Measurements from ENCODE around the gene ST3GAL5.
"Not testable (repeated sequence)": the region's sequence is repeated elsewhere in the genome, so short reads cannot be mapped to it uniquely, and the experiment has no call there.

The ST3GAL5 gene

DNA sequence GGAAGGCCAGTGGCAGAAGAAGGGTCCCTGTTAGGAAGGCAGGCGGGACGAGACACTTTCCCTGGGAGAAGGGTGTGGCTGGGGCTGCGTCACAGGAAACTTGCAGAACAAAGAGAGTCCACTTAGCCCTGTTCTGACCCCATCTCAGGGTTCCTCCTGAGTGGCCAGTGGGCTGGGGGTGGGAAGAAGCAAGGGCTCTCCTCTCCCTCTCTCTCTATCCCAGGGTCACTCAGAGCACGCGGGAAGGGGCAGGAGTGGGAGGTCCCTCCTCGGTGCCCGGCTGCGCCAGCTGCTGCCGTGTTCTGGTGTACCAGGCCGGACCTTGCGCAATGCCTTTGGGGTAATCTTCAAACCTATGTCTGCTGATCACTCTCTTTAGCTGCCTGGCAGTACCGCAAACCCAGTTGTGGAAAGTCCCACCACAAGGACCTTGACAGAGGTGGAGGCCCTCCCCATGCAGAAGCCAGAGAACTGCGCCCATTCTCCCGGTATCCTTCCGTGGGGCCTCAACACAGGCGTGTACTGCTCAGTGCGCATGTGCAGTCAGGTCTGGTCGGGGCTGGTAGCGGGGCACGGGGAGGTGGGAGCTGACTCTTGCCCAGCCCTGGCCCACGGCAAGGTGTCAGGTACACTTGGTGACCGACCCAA, 47.8 kb upstream of the ST3GAL5 start:
- DNase-seq: no peak
- Histone ChIP-seq H3K4me3 (ENCODE audit: low read length) (no peak overlapping the region), H4K20me1 (ENCODE audit: insufficient read depth, low read length) (no peaks in the 10 kb centered on the region), H3K9me3 (replicated peaks; ENCODE audit: insufficient read depth, low read length) (no peaks in the 10 kb centered on the region), H3K27ac (ENCODE audit: low read length) (no peak overlapping the region), H2AFZ (ENCODE audit: low read length) (no peak overlapping the region), H3K79me2 (ENCODE audit: low read length) (no peaks in the 10 kb centered on the region), H3K9ac (ENCODE audit: low read length) (no peak overlapping the region), H3F3A (ENCODE audit: insufficient read depth, low read length) (no peaks in the 10 kb centered on the region), H3K36me3 (replicated peaks; ENCODE audit: insufficient read depth, low read length) (no peaks in the 10 kb centered on the region), H3K9me2 (replicated peaks; ENCODE audit: insufficient read depth, low read length) (no peaks in the 10 kb centered on the region), H3K4me1 (ENCODE audit: low read length) (0 out of 2 replicates have a peak, but pooled peaks cover 4% of the 10 kb centered on the region), H3K4me2 (ENCODE audit: low read depth, low read length) (no peak overlapping the region), H3K27me3 (replicated peaks; ENCODE audit: insufficient read depth, low read length) (no peaks in the 10 kb centered on the region)
- no peak for TF ChIP-seq EZH2phosphoT487 (IDR thresholded peaks at IDR 0.05; ENCODE audit: low read length)

DNA sequence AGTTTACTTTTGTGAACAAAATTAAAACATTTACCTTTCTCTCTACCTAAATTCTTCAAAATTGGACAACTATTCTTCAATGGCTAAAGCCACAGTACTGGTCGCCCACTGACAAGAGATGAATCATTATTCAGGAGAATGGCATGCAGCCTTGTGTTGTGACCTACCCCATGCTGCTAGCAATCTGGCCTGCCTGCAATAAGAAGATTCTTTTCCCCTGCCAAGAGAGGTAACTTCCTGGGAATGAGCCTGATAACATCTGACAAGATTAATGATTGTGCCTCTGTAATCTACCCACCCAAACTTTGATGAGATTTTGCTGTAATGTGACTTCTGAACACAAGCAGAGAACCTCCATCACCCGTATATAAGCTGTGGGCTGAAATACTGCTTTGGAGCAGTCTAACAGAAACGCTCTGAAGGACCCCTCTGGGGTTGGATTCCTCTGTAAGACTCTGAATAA, 47.0 kb upstream of the ST3GAL5 start:
- H4K20me1 ChIP-seq (ENCODE audit: insufficient read depth, low read length): no peaks in the 10 kb centered on the region
- no peak overlapping the region for H2AFZ ChIP-seq (ENCODE audit: low read length)
- DNase-seq: no peak
- TF ChIP-seq, protein P1, sequence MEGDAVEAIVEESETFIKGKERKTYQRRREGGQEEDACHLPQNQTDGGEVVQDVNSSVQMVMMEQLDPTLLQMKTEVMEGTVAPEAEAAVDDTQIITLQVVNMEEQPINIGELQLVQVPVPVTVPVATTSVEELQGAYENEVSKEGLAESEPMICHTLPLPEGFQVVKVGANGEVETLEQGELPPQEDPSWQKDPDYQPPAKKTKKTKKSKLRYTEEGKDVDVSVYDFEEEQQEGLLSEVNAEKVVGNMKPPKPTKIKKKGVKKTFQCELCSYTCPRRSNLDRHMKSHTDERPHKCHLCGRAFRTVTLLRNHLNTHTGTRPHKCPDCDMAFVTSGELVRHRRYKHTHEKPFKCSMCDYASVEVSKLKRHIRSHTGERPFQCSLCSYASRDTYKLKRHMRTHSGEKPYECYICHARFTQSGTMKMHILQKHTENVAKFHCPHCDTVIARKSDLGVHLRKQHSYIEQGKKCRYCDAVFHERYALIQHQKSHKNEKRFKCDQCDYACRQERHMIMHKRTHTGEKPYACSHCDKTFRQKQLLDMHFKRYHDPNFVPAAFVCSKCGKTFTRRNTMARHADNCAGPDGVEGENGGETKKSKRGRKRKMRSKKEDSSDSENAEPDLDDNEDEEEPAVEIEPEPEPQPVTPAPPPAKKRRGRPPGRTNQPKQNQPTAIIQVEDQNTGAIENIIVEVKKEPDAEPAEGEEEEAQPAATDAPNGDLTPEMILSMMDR (IDR thresholded peaks at IDR 0.05; ENCODE audit: low read length): no peak
- no peak for TF ChIP-seq EZH2phosphoT487 (IDR thresholded peaks at IDR 0.05; ENCODE audit: low read length)
- no peak for TF ChIP-seq EZH2 (optimal IDR thresholded peaks at IDR 0.05; ENCODE audit: low read depth, low read length)
- no peaks in the 10 kb centered on the region for H3F3A ChIP-seq (ENCODE audit: insufficient read depth, low read length)
- no peaks in the 10 kb centered on the region for H3K27me3 ChIP-seq (replicated peaks; ENCODE audit: insufficient read depth, low read length)
- H3K9ac ChIP-seq (ENCODE audit: low read length): no peak overlapping the region
- 0 out of 2 replicates have a peak, but pooled peaks cover 4% of the 10 kb centered on the region for H3K4me1 ChIP-seq (ENCODE audit: low read length)
- H3K79me2 ChIP-seq (ENCODE audit: low read length): no peaks in the 10 kb centered on the region
- no peaks in the 10 kb centered on the region for H3K36me3 ChIP-seq (replicated peaks; ENCODE audit: insufficient read depth, low read length)
- no peak overlapping the region for H3K4me2 ChIP-seq (ENCODE audit: low read depth, low read length)
- H3K4me3 ChIP-seq (ENCODE audit: low read length): no peak overlapping the region
- no peaks in the 10 kb centered on the region for H3K9me3 ChIP-seq (replicated peaks; ENCODE audit: insufficient read depth, low read length)
- H3K27ac ChIP-seq (ENCODE audit: low read length): no peak overlapping the region
- H3K9me2 ChIP-seq (replicated peaks; ENCODE audit: insufficient read depth, low read length): no peaks in the 10 kb centered on the region

GRCh38 chr2:85935170-85935745, 46.5 kb upstream of the ST3GAL5 start:
- Histone ChIP-seq H3K27me3 (replicated peaks; ENCODE audit: insufficient read depth, low read length) (no peaks in the 10 kb centered on the region), H3K4me3 (ENCODE audit: low read length) (no peak overlapping the region), H3K4me2 (ENCODE audit: low read depth, low read length) (no peak overlapping the region), H3K79me2 (ENCODE audit: low read length) (no peaks in the 10 kb centered on the region), H2AFZ (ENCODE audit: low read length) (no peak overlapping the region), H3K27ac (ENCODE audit: low read length) (no peak overlapping the region), H3K9me2 (replicated peaks; ENCODE audit: insufficient read depth, low read length) (no peaks in the 10 kb centered on the region), H3K36me3 (replicated peaks; ENCODE audit: insufficient read depth, low read length) (no peaks in the 10 kb centered on the region), H3K9me3 (replicated peaks; ENCODE audit: insufficient read depth, low read length) (no peaks in the 10 kb centered on the region), H3K9ac (ENCODE audit: low read length) (no peak overlapping the region), H4K20me1 (ENCODE audit: insufficient read depth, low read length) (no peaks in the 10 kb centered on the region), H3F3A (ENCODE audit: insufficient read depth, low read length) (no peaks in the 10 kb centered on the region), H3K4me1 (ENCODE audit: low read length) (0 out of 2 replicates have a peak, but pooled peaks cover 4% of the 10 kb centered on the region)
- DNase-seq: no peak
- TF ChIP-seq EZH2 (optimal IDR thresholded peaks at IDR 0.05; ENCODE audit: low read depth, low read length): no peak

DNA sequence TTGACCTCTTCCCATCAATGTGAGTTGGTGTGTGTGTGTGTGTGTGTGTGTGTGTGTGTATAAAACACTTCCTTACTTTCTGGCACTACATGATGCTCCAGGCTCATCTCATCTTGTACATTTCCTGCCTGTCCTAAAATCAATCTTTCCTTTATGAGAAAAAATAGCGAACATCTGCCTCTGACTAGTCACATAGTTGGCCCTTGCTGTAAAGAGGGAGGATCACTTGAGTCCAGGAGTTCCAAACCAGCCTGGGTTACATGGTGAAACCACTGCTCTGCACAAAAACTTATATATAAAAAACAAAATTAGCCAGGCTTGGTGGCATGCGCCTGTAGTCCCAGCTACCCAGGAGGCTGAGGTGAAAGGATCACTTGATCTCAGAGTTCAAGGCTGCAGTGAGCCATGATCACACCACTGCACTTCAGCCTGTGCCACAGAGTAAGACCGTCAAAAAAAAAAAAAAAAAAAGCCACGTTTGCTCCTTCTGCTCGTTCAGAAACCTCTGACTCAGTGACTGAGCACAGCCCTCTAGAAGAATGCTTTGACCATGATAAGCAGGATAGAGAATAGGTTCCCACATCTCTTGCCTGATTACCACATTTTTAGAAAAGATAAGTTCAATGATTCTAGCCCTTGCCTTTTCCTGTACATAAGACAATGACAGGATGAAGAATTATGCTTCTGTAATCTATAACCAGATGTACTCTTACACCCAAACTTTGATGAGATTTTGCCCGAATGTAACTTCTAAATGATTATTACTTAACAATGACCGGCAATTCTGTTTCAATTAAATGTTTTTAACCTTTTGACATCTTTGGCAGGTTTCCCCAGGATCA, 45.2 kb upstream of the ST3GAL5 start:
- H3F3A ChIP-seq (ENCODE audit: insufficient read depth, low read length): no peaks in the 10 kb centered on the region
- H3K27me3 ChIP-seq (replicated peaks; ENCODE audit: insufficient read depth, low read length): no peaks in the 10 kb centered on the region
- DNase-seq: peak; percentile 38
- TF ChIP-seq EZH2phosphoT487 (IDR thresholded peaks at IDR 0.05; ENCODE audit: low read length) (no peak), EZH2 (optimal IDR thresholded peaks at IDR 0.05; ENCODE audit: low read depth, low read length) (no peak)
- TF ChIP-seq, protein P1 (IDR thresholded peaks at IDR 0.05; ENCODE audit: low read length): no peak
- H3K4me1 ChIP-seq (ENCODE audit: low read length): 0 out of 2 replicates have a peak, but pooled peaks cover 4% of the 10 kb centered on the region
- H3K4me2 ChIP-seq (ENCODE audit: low read depth, low read length): no peak overlapping the region
- no peaks in the 10 kb centered on the region for H3K9me3 ChIP-seq (replicated peaks; ENCODE audit: insufficient read depth, low read length)
- H3K79me2 ChIP-seq (ENCODE audit: low read length): no peaks in the 10 kb centered on the region
- H3K27ac ChIP-seq (ENCODE audit: low read length): no peak overlapping the region
- H3K36me3 ChIP-seq (replicated peaks; ENCODE audit: insufficient read depth, low read length): no peaks in the 10 kb centered on the region
- no peak overlapping the region for H3K9ac ChIP-seq (ENCODE audit: low read length)
- no peaks in the 10 kb centered on the region for H3K9me2 ChIP-seq (replicated peaks; ENCODE audit: insufficient read depth, low read length)
- no peaks in the 10 kb centered on the region for H4K20me1 ChIP-seq (ENCODE audit: insufficient read depth, low read length)
- no peak overlapping the region for H2AFZ ChIP-seq (ENCODE audit: low read length)
- no peak overlapping the region for H3K4me3 ChIP-seq (ENCODE audit: low read length)

DNA sequence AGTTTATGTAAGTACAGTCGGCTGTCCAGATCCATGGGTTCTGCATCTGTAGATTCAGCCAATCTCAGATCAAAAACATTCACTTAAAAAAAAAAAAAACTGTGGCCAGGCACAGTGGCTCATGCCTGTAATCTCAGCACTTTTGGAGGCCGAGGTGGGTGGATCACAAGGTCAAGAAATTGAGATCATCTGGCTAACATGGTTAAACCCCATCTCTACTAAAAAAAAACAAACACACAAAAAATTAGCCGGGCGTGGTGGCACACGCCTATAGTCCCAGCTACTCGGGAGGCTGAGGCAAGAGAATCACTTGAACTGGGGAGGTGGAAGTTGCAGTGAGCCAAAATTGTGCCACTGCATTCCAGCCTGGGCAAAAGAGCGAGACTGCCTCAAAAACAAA, 42.4 kb upstream of the ST3GAL5 start:
- H2AFZ ChIP-seq (ENCODE audit: low read length); H3K27ac ChIP-seq (ENCODE audit: low read length); H3K9me3 ChIP-seq (replicated peaks; ENCODE audit: insufficient read depth, low read length); H3K79me2 ChIP-seq (ENCODE audit: low read length); H3K27me3 ChIP-seq (replicated peaks; ENCODE audit: insufficient read depth, low read length); H3K4me3 ChIP-seq (ENCODE audit: low read length); H3F3A ChIP-seq (ENCODE audit: insufficient read depth, low read length); H3K36me3 ChIP-seq (replicated peaks; ENCODE audit: insufficient read depth, low read length); H3K9me2 ChIP-seq (replicated peaks; ENCODE audit: insufficient read depth, low read length); H3K4me1 ChIP-seq (ENCODE audit: low read length); H3K4me2 ChIP-seq (ENCODE audit: low read depth, low read length); H4K20me1 ChIP-seq (ENCODE audit: insufficient read depth, low read length); DNase-seq; H3K9ac ChIP-seq (ENCODE audit: low read length): not testable (repeated sequence)
